NCI-H2227 (cell line): ENCODE data around the gene SACM1L.
"Not testable (repeated sequence)": the region's sequence is repeated elsewhere in the genome, so short reads cannot be mapped to it uniquely, and the experiment has no call there.

ENCODE experiments used
- DNase-seq: peaks from one replicate; lab custom pipeline; 2025; ENCODE audit not compliant: unreplicated experiment; lab: John Stamatoyannopoulos, UW

SACM1L gene

GRCh38 chr3:45666757-45667431 lies 22.3 kb upstream of the SACM1L start:
- no peak for DNase-seq

DNA sequence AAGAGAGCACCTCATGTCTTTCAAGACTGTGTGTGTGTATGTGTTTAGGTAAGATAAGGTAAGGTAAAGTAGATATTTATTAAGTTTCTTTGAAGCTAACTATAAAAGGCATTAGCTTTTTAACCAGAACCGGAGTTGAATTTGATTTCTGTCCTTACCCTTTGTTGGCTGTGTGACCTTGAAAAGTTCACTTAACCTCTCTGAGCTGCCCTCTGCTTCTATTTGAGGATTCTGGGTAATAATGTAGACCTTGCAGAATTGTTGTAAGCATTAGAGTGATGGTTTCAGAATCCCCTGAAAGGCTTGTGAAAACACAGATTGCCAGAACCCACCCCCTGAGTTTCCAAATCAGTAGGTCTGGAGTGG lies 21.6 kb upstream of the SACM1L start:
- no peak for DNase-seq

GRCh38 chr3:45670436-45670835 lies 18.8 kb upstream of the SACM1L start:
- no peak for DNase-seq

DNA sequence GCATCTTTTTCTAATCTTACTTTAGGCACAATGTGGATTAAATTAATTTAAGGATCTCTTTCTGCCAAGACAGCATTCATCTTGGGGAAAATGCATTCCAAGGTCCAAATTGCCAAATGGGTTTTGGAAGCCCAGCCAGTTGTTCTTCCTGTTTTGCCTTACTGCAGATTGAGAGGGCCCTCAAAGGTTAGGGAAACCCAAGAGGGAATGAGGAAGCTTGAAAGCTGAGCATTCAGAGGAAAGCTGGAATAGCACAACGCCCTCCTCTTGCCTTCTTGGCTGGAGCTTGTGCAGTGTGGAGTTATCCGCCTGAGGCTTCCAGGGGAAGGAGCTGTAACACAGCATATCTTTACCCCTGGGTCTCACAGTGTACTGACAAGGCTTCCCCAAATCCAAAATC lies 18.2 kb upstream of the SACM1L start:
- no peak for DNase-seq

GRCh38 chr3:45673273-45673672 lies 15.9 kb upstream of the SACM1L start:
- no peak for DNase-seq

DNA sequence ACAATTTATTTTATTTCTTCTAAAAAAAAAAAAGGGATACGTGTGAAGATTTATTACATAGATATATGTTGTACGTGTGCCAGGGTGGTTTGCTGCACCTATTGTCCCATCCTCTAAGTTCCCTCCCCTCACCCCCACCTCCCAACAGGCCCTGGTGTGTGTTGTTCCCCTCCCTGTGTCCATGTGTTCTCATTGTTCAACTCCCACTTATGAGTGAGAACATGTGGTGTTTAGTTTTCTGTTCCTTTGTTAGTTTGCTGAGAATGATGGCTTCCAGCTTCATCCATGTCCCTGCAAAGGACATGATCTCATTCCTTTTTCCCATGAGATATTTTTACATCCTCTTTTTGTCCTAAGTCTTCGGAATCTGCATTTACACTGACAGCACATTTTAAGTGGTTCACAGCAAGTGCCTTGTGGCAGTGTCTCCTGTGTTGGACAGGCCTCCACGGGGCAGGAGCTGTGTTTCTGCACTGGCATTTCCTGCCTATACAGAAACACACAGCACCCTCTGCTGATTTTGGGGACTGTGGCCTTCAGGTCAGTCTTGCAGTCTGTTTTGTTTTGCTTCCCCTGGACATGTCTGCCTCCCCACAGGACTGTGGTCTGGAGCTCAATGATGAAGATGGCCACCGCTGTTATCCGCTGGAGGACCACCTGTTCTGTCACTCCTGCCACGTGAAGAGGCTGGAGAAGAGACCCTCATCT lies 12.7 kb upstream of the SACM1L start:
- no peak for DNase-seq

GRCh38 chr3:45677033-45677446 lies 12.2 kb upstream of the SACM1L start:
- no peak for DNase-seq

DNA sequence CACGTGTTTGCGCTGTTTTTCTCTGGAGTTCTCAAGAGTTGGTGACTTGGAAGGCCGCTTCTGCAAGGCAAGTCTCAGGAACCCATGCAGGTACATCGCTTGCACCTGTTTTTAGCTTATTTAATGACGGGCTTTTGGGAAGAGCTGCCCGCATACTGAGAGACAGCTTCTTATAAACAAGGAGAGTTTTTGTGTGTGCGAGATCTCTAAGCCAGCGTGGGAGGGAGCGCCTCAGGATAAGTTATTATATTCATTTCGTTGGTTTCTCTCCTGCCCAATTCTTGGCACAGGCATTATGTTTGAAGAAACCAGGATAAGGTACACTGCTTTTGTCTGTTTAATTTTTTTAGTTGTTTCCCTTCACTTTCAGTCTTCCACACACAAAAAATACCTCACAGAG lies 11.4 kb upstream of the SACM1L start:
- DNase-seq: no peak

DNA sequence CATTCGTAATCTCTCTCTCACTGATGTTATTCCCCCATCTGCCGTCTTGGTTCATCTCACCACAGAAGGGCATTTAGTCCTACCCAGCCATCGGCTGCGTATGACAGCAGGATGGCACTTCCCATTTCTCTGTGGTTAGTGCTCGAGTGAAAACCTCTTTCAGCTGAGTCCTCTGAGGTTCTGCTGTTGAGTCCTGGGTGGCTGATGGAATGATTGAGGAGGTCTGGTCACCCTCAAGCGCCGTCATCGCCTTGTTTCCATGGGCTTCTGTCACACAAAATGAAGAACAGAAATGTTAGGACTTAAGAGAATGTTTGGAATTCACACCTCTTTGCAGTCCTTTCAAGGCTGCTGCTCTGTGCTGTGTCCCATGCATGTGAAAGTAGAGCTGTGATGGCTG lies 9.4 kb upstream of the SACM1L start:
- DNase-seq: no peak

DNA sequence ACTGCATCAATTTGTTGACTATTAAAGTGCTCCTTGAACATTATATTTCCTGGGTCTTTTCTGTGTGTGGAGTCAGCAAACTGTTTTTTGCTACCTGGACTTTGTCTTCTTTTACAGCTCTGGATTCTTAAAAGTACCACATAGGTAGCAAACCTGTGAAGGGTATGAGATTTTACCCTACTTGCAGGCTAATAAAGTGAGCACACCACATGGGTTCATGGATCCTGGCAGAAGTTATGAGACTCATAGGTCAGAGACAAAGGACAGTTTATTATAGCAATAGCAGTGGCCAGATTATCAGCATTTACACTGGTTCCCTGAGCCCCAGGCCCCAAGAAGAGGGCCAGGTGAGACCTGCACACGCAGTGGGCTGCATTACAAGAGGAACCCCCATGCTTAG lies 8.0 kb upstream of the SACM1L start:
- DNase-seq: no peak

DNA sequence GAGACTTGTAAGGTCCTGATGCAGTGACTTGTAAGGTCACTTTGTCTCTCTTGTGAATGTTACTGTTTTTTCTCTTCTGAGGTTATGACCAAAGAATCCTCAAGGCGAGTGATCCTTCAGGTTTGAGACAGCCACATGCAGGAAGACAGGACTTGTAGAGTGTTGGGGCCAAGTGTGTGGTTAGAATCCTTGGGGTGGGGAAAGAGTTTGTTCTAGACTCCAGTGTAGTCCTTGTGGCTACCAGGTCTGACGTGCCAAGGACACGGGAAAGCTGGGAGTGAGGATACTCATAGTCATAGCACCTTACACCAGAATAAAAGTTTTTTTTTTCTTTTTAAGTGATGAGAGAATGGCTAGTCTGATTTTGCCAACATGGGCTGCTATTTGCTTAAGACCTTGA lies 7.3 kb upstream of the SACM1L start:
- DNase-seq: no peak

- no peak for DNase-seq
These were observed 6.9 kb upstream of the SACM1L start for GRCh38 chr3:45682311-45682710.

- no peak for DNase-seq
These were observed 6.4 kb upstream of the SACM1L start for GRCh38 chr3:45682786-45683185.

GRCh38 chr3:45683417-45684326 lies 5.5 kb upstream of the SACM1L start:
- DNase-seq: no peak

- DNase-seq: no peak
These were observed 4.8 kb upstream of the SACM1L start for GRCh38 chr3:45684327-45684892.

DNA sequence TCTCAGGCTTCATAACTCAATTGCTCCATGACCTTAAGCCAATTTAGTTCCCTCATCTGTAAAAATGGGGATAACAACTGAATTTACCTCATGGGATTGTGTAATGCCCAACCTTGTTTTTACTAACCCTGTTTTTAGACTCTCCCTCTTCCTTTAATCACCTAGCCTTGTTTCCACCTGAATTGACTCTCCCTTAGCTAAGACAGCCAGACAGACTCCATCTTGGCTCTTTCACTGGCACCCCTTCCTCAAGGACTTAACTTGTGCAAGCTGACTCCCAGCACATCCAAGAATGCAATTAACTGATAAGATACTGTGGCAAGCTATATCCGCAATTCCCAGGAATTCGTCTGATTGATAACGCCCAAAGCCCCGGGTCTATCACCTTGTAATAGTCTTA lies 3.5 kb upstream of the SACM1L start:
- DNase-seq: not testable (repeated sequence)

DNA sequence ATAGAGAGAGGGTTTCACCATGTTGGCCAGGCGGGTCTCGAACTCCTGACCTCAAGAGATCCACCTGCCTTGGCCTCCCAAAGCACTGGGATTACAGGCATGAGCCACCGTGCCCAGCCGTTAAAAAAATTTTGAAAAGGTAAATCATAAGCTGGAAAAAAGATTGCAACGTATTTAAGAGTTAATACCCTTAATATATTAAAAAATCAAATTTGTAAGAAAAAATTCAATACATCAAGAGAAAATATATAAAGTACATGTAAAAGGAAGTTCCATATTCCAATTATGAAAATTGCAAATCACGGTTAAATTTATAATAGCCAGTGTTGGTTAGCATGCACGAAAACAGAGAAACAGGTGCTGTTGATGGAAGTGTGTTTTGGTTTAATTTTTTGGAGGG lies 2.3 kb upstream of the SACM1L start:
- DNase-seq: no peak

DNA sequence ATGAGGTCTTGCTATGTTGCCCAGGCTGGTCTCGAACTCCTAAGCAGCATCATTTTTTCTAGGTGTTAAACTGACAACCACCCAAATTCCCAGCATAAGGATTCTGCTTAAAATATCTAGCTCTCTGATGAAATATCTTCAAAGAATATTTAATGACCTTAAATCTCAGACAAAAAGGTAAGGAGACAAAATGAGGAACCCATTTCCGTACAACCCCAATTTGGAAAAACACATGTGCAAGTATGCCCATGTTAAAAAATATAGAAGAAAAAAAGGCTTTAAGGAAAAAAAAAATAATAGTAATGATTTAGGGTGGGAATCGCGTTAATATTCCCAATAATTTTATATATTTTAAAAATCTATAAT lies 1.4 kb upstream of the SACM1L start:
- DNase-seq: peak; percentile 10

- DNase-seq: peak; percentile 72
These were observed 858 bp upstream of the SACM1L start for GRCh38 chr3:45688194-45688881.

GRCh38 chr3:45689787-45690145 lies 570 bp downstream of the SACM1L start:
- no peak for DNase-seq
